ENCODE measurements around the gene INSYN2B. TPM values are rescaled to one million over a fixed set of nuclear protein-coding genes. Genes with fewer than 3 reads are reported as not detected.

INSYN2B gene
- total RNA-seq, 1 donor from 2014 or later, result 0.17 TPM

GRCh38 chr5:169875731-169876130, 104.6 kb downstream of the INSYN2B start:
- no peak for DNase-seq (ENCODE audit: low read depth)
- no peaks in the 10 kb centered on the region for H3K36me3 ChIP-seq (ENCODE audit: control insufficient read depth, insufficient read depth, low read length)
- H3K4me3 ChIP-seq (ENCODE audit: low read depth, low read length), result no peak overlapping the region
- TF ChIP-seq CTCF (IDR thresholded peaks at IDR 0.05; ENCODE audit: insufficient read depth, low read length, poor library complexity, severe bottlenecking), result no peak
- no peaks in the 10 kb centered on the region for H3K27me3 ChIP-seq (ENCODE audit: control insufficient read depth, insufficient read depth, low read length)

- H3K36me3 ChIP-seq (ENCODE audit: control insufficient read depth, insufficient read depth, low read length), result no peaks in the 10 kb centered on the region
- TF ChIP-seq CTCF (IDR thresholded peaks at IDR 0.05; ENCODE audit: insufficient read depth, low read length, poor library complexity, severe bottlenecking), result no peak
- no peak for DNase-seq (ENCODE audit: low read depth)
- H3K27me3 ChIP-seq (ENCODE audit: control insufficient read depth, insufficient read depth, low read length), result no peaks in the 10 kb centered on the region
- no peak overlapping the region for H3K4me3 ChIP-seq (ENCODE audit: low read depth, low read length)
Observed at GRCh38 chr5:169875091-169875728, 105.1 kb downstream of the INSYN2B start.

DNA sequence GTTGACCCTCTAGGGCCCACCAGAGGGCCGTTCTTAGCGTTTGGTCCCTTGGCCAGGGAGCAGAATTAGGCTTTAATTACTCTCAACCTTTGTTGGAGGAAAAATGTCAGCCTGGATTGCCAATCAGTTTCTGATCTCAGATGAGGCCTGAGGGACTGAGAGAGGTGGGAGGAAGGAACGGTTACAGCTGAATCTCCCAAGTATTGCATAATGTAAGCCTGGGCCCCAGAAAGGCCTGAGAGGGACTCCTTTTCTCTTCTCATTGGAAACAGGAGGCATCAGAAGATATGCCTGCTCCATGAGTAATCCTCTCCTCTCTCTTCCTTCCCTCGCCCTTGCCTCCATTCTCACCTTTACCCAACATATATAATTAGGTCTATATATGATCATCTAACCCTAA, 105.7 kb downstream of the INSYN2B start:
- H3K27me3 ChIP-seq (ENCODE audit: control insufficient read depth, insufficient read depth, low read length), result no peaks in the 10 kb centered on the region
- no peaks in the 10 kb centered on the region for H3K36me3 ChIP-seq (ENCODE audit: control insufficient read depth, insufficient read depth, low read length)
- no peak for DNase-seq (ENCODE audit: low read depth)
- TF ChIP-seq CTCF (IDR thresholded peaks at IDR 0.05; ENCODE audit: insufficient read depth, low read length, poor library complexity, severe bottlenecking), result no peak
- H3K4me3 ChIP-seq (ENCODE audit: low read depth, low read length), result no peak overlapping the region

GRCh38 chr5:169873642-169874041, 106.7 kb downstream of the INSYN2B start:
- H3K4me3 ChIP-seq (ENCODE audit: low read depth, low read length), result no peak overlapping the region

GRCh38 chr5:169871826-169872490, 108.3 kb downstream of the INSYN2B start:
- no peak for DNase-seq (ENCODE audit: low read depth)
- Histone ChIP-seq H3K27me3 (ENCODE audit: control insufficient read depth, insufficient read depth, low read length) (no peaks in the 10 kb centered on the region), H3K4me3 (ENCODE audit: low read depth, low read length) (no peak overlapping the region), H3K36me3 (ENCODE audit: control insufficient read depth, insufficient read depth, low read length) (no peaks in the 10 kb centered on the region)
- TF ChIP-seq CTCF (IDR thresholded peaks at IDR 0.05; ENCODE audit: insufficient read depth, low read length, poor library complexity, severe bottlenecking), result no peak

More at GRCh38 chr5:169873642-169874041, 106.7 kb downstream of the INSYN2B start:
- Histone ChIP-seq H3K27me3 (ENCODE audit: control insufficient read depth, insufficient read depth, low read length) (no peaks in the 10 kb centered on the region), H3K36me3 (ENCODE audit: control insufficient read depth, insufficient read depth, low read length) (no peaks in the 10 kb centered on the region)
- no peak for DNase-seq (ENCODE audit: low read depth)
- no peak for TF ChIP-seq CTCF (IDR thresholded peaks at IDR 0.05; ENCODE audit: insufficient read depth, low read length, poor library complexity, severe bottlenecking)
